ENCODE data around the gene CCDC38.
A peak's percentile ranks its signal among the peaks of the same experiment; 100 is the strongest.

CCDC38 gene

GRCh38 chr12:95960241-95960640 is 17.8 kb upstream of the CCDC38 start:
- no peak for DNase-seq

GRCh38 chr12:95959107-95959506 is 16.7 kb upstream of the CCDC38 start:
- no peak for DNase-seq

GRCh38 chr12:95956557-95957145 is 14.2 kb upstream of the CCDC38 start:
- no peak for DNase-seq

GRCh38 chr12:95955549-95956159 is 13.2 kb upstream of the CCDC38 start:
- DNase-seq: no peak

- DNase-seq: no peak
Measured at GRCh38 chr12:95953000-95953399, 10.6 kb upstream of the CCDC38 start.

- no peak for DNase-seq
Measured at GRCh38 chr12:95951515-95951914, 9.1 kb upstream of the CCDC38 start.

GRCh38 chr12:95949477-95950206 is 7.2 kb upstream of the CCDC38 start:
- no peak for DNase-seq

GRCh38 chr12:95944108-95944704 is 1.8 kb upstream of the CCDC38 start:
- no peak for DNase-seq

GRCh38 chr12:95943330-95943842 is 972 bp upstream of the CCDC38 start, which contains the start of gene AMDHD1:
Gene AMDHD1, plus strand, starts transcription at chr12:95943331. Its CDS starts 68 bp downstream, at chr12:95943399.
- no peak for DNase-seq

- no peak for DNase-seq
Measured at GRCh38 chr12:95942101-95942523, 302 bp downstream of the CCDC38 start.

GRCh38 chr12:95940514-95940913 is 1.9 kb downstream of the CCDC38 start:
- DNase-seq: no peak

GRCh38 chr12:95922231-95922630 is 20.2 kb downstream of the CCDC38 start:
- no peak for DNase-seq

- DNase-seq: no peak
Measured at GRCh38 chr12:95919110-95919509, 23.3 kb downstream of the CCDC38 start.

GRCh38 chr12:95918194-95918993 is 24.0 kb downstream of the CCDC38 start:
- DNase-seq: peak; percentile 58

GRCh38 chr12:95909871-95910270 is 32.5 kb downstream of the CCDC38 start:
- DNase-seq: no peak

GRCh38 chr12:95908573-95908972 is 33.8 kb downstream of the CCDC38 start:
- no peak for DNase-seq

GRCh38 chr12:95898081-95898480 is 44.3 kb downstream of the CCDC38 start:
- DNase-seq: no peak

GRCh38 chr12:95896846-95897245 is 45.6 kb downstream of the CCDC38 start:
- DNase-seq: no peak

- DNase-seq: no peak
Measured at GRCh38 chr12:95890958-95891357, 51.5 kb downstream of the CCDC38 start.

- no peak for DNase-seq
Measured at GRCh38 chr12:95887311-95887710, 55.1 kb downstream of the CCDC38 start.

- DNase-seq: no peak
Measured at GRCh38 chr12:95884998-95885397, 57.4 kb downstream of the CCDC38 start.

GRCh38 chr12:95882873-95883272 is 59.5 kb downstream of the CCDC38 start:
- DNase-seq: no peak

- no peak for DNase-seq
Measured at GRCh38 chr12:95882080-95882479, 60.3 kb downstream of the CCDC38 start.

Data from kidney glomerular epithelial cell (primary cell).